ENCODE data around the gene MGAT4C. TPM values are rescaled to one million over a fixed set of nuclear protein-coding genes. Genes with fewer than 3 reads are reported as not detected.

Gene MGAT4C
- polyA plus RNA-seq, 1 donor (not counting 4 experiments of a cell fraction or from before 2014, with no cell fraction given) = not detected

GRCh38 chr12:86188226-86188625 lies 68.0 kb downstream of the MGAT4C start:
- H3K27ac ChIP-seq (ENCODE audit: control insufficient read depth, insufficient read depth, low read length) = no peak overlapping the region
- no peaks in the 10 kb centered on the region for H3K9me3 ChIP-seq (ENCODE audit: control insufficient read depth, low read depth, low read length)
- no peaks in the 10 kb centered on the region for H4K20me1 ChIP-seq (ENCODE audit: control insufficient read depth, extremely low read depth, insufficient read depth, low read length)
- no peaks in the 10 kb centered on the region for H3K36me3 ChIP-seq (ENCODE audit: control insufficient read depth in 2 of 2, extremely low read depth in 1 of 2, insufficient read depth in 2 of 2, low read length in 2 of 2)
- H3K4me3 ChIP-seq (ENCODE audit: control insufficient read depth in 2 of 3, extremely low read depth in 1 of 3, insufficient read depth in 2 of 3, low read depth in 1 of 3, low read length in 3 of 3) = no peak overlapping the region
- no peak overlapping the region for H3K4me2 ChIP-seq (ENCODE audit: control insufficient read depth, extremely low read depth, insufficient read depth, low read depth, low read length)
- dilution Hi-C loops (cut with MboI; ENCODE audit: extremely low pct_ligation_motif_present, low sequenced_read_pairs) = no loop called here
- no peaks in the 10 kb centered on the region for H3K4me1 ChIP-seq (ENCODE audit: control insufficient read depth, extremely low read depth, insufficient read depth, low read length)
- H3K9me1 ChIP-seq (ENCODE audit: control insufficient read depth, extremely low read depth, insufficient read depth, low read length) = no peaks in the 10 kb centered on the region
- TF ChIP-seq EZH2 (IDR thresholded peaks at IDR 0.05; ENCODE audit: low read length) (no peak), CTCF (optimal IDR thresholded peaks at IDR 0.05 in 1 of 3, IDR thresholded peaks at IDR 0.05 in 1 of 3, conservative IDR thresholded peaks at IDR 0.05 in 1 of 3; ENCODE audit: extremely low read depth in 1 of 3, insufficient read depth in 2 of 3, low read length in 3 of 3) (no peak)
- H3K79me2 ChIP-seq (ENCODE audit: control insufficient read depth, insufficient read depth, low read length) = no peaks in the 10 kb centered on the region
- FAIRE-seq (no peak), DNase-seq (ENCODE audit: low read depth, low spot score) (no peak)
- no peak overlapping the region for H3K9ac ChIP-seq (ENCODE audit: control insufficient read depth, extremely low read depth, insufficient read depth, low read length)
- no peak overlapping the region for H2AFZ ChIP-seq (ENCODE audit: control insufficient read depth, low read length)
- H3K27me3 ChIP-seq (ENCODE audit: control insufficient read depth, extremely low read depth, insufficient read depth, low read length) = no peaks in the 10 kb centered on the region

GRCh38 chr12:86186449-86186848 lies 69.7 kb downstream of the MGAT4C start:
- Histone ChIP-seq H3K9ac (ENCODE audit: control insufficient read depth, extremely low read depth, insufficient read depth, low read length) (no peak overlapping the region), H3K27ac (ENCODE audit: control insufficient read depth, insufficient read depth, low read length) (no peak overlapping the region), H4K20me1 (ENCODE audit: control insufficient read depth, extremely low read depth, insufficient read depth, low read length) (no peaks in the 10 kb centered on the region), H3K9me3 (ENCODE audit: control insufficient read depth, low read depth, low read length) (no peaks in the 10 kb centered on the region), H2AFZ (ENCODE audit: control insufficient read depth, low read length) (peak overlapping the region; percentile 2), H3K36me3 (ENCODE audit: control insufficient read depth in 2 of 2, extremely low read depth in 1 of 2, insufficient read depth in 2 of 2, low read length in 2 of 2) (no peaks in the 10 kb centered on the region), H3K4me3 (ENCODE audit: control insufficient read depth in 2 of 3, extremely low read depth in 1 of 3, insufficient read depth in 2 of 3, low read depth in 1 of 3, low read length in 3 of 3) (no peak overlapping the region), H3K79me2 (ENCODE audit: control insufficient read depth, insufficient read depth, low read length) (no peaks in the 10 kb centered on the region), H3K4me2 (ENCODE audit: control insufficient read depth, extremely low read depth, insufficient read depth, low read depth, low read length) (no peak overlapping the region), H3K9me1 (ENCODE audit: control insufficient read depth, extremely low read depth, insufficient read depth, low read length) (no peaks in the 10 kb centered on the region), H3K4me1 (ENCODE audit: control insufficient read depth, extremely low read depth, insufficient read depth, low read length) (no peaks in the 10 kb centered on the region), H3K27me3 (ENCODE audit: control insufficient read depth, extremely low read depth, insufficient read depth, low read length) (no peaks in the 10 kb centered on the region)
- TF ChIP-seq CTCF (optimal IDR thresholded peaks at IDR 0.05 in 1 of 3, IDR thresholded peaks at IDR 0.05 in 1 of 3, conservative IDR thresholded peaks at IDR 0.05 in 1 of 3; ENCODE audit: extremely low read depth in 1 of 3, insufficient read depth in 2 of 3, low read length in 3 of 3) (peak in 2 of 3 experiments; percentile 38 to 55), EZH2 (IDR thresholded peaks at IDR 0.05; ENCODE audit: low read length) (no peak)
- peak; percentile 70 for FAIRE-seq
- no peak for DNase-seq (ENCODE audit: low read depth, low spot score)
- dilution Hi-C loops (cut with MboI; ENCODE audit: extremely low pct_ligation_motif_present, low sequenced_read_pairs) = no loop called here
